Liver (tissue), 9 donors: ENCODE measurements around the gene SCUBE3. TPM values are rescaled to one million over a fixed set of nuclear protein-coding genes. Genes with fewer than 3 reads are reported as not detected.

Experiments
- DNase-seq: peaks from one replicate; pipeline ENCODE4 v3.0.0-alpha.2; 2017; ENCODE audit warnings: low spot score
- H3K27ac ChIP-seq, 2 donors: one replicate each; pipeline ENCODE4 v1.7.0; 2013; ENCODE audit warnings: inconsistent platforms in 2 of 2, low read length in 2 of 2, control low read depth in 1 of 2, low read depth in 1 of 2, mild to moderate bottlenecking in 1 of 2
- H3K27me3 ChIP-seq, 4 donors: one replicate each; pipeline versions ENCODE4 v1.6.1 to v1.7.0; 2013; ENCODE audit warnings: low read length in 3 of 4, inconsistent platforms in 1 of 4, mild to moderate bottlenecking in 1 of 4, moderate library complexity in 1 of 4; ENCODE audit not compliant: control insufficient read depth in 4 of 4, insufficient read depth in 4 of 4
- H3K36me3 ChIP-seq, 4 donors: one replicate each; pipeline versions ENCODE4 v1.6.1 to v1.7.0; 2013; ENCODE audit warnings: low read length in 3 of 4, mild to moderate bottlenecking in 3 of 4, low read depth in 1 of 4, moderate library complexity in 1 of 4; ENCODE audit not compliant: control insufficient read depth in 4 of 4, insufficient read depth in 3 of 4
- H3K4me1 ChIP-seq, 4 donors: one replicate each; pipeline versions ENCODE4 v1.6.1 to v1.7.0; 2013; ENCODE audit warnings: low read length in 3 of 4, mild to moderate bottlenecking in 3 of 4, moderate library complexity in 1 of 4; ENCODE audit not compliant: control insufficient read depth in 4 of 4, insufficient read depth in 4 of 4
- H3K4me3 ChIP-seq, 3 donors: one replicate each; pipeline versions ENCODE4 v1.6.1 to v1.7.0; 2013; ENCODE audit warnings: low read length in 3 of 3, control low read depth in 1 of 3, low read depth in 1 of 3, mild to moderate bottlenecking in 1 of 3
- H3K9ac ChIP-seq, 2 donors: one replicate each; pipeline ENCODE4 v1.7.0; 2013; ENCODE audit warnings: low read length in 2 of 2, mild to moderate bottlenecking in 2 of 2, moderate library complexity in 2 of 2, control low read depth in 1 of 2, low read depth in 1 of 2
- H3K9me3 ChIP-seq, 4 donors: one replicate each; pipeline versions ENCODE4 v1.6.1 to v1.7.0; 2013; ENCODE audit warnings: low read length in 3 of 4; ENCODE audit not compliant: control insufficient read depth in 4 of 4
- EGR1 ChIP-seq, 2 donors: IDR thresholded peaks; 2 replicates each; pipeline ENCODE4 v1.6.1; 2016 to 2018; ENCODE audit warnings: antibody characterized with exemption in 2 of 2, low read depth in 2 of 2
- FOXA1 ChIP-seq: IDR thresholded peaks from 2 replicates; pipeline ENCODE4 v1.6.1; 2016; ENCODE audit warnings: antibody characterized with exemption
- FOXA2 ChIP-seq: IDR thresholded peaks from 2 replicates; pipeline ENCODE4 v1.6.1; 2016; ENCODE audit warnings: antibody characterized with exemption
- GABPA ChIP-seq, 2 donors: IDR thresholded peaks in 1 of 2; conservative IDR thresholded peaks in 1 of 2; 2 replicates each; pipeline ENCODE4 v1.6.1; 2016; ENCODE audit warnings: antibody characterized with exemption in 2 of 2, mild to moderate bottlenecking in 1 of 2, moderate library complexity in 1 of 2
- HNF4A ChIP-seq, 2 donors: conservative IDR thresholded peaks; 2 replicates each; pipeline ENCODE4 v1.6.1; 2016; ENCODE audit warnings: antibody characterized with exemption in 2 of 2, mild to moderate bottlenecking in 2 of 2
- HNF4G ChIP-seq: IDR thresholded peaks from 2 replicates; pipeline ENCODE4 v1.6.1; 2016; ENCODE audit warnings: antibody characterized with exemption
- NR2F2 ChIP-seq: IDR thresholded peaks from 2 replicates; pipeline ENCODE4 v1.6.1; 2016; ENCODE audit warnings: antibody characterized with exemption
- SP1 ChIP-seq: IDR thresholded peaks from 2 replicates; pipeline ENCODE4 v1.6.1; 2018; ENCODE audit warnings: antibody characterized with exemption, mild to moderate bottlenecking
- YY1 ChIP-seq: IDR thresholded peaks from 2 replicates; pipeline ENCODE4 v1.6.1; 2016; ENCODE audit warnings: antibody characterized with exemption, mild to moderate bottlenecking
- WGBS: extraction: QIAGEN DNeasy Blood & Tissue Kit; methylation state at CpG from one replicate; pipeline ENCODE4 v1.1.7; 2013; 5-methylcytosine and 5-hydroxymethylcytosine counted together
- polyA plus RNA-seq, 2 donors: library from polyadenylated mRNA; stranded (reverse) in 1 of 2; unstranded in 1 of 2; fragments of 200-250 nt in 1 of 2; fragments of >200 nt in 1 of 2; fragmentation: Nextera tagmentation in 1 of 2; extraction: Ambion mirVana in 1 of 2; gene quantifications; one replicate each; pipeline versions ENCODE4 v1.2.1 to v1.2.3, GENCODE V29; 2013 to 2015
- total RNA-seq, 2 donors: library from RNA; depleted of rRNA; stranded (reverse); fragments of >200 nt; gene quantifications; one replicate each; pipeline ENCODE4 v1.2.3, GENCODE V29; 2014
- TF ChIP-seq, protein P1 (sequence below): fragments of 150-350 bp; IDR thresholded peaks from 2 replicates; pipeline ENCODE4 v1.5.1; 2017; ENCODE audit warnings: improper control_type of control experiment, low read depth, low read length; ENCODE audit not compliant: missing input control
- TF ChIP-seq, protein P2 (sequence below): IDR thresholded peaks from 2 replicates; pipeline ENCODE4 v1.6.1; 2016; ENCODE audit warnings: antibody characterized with exemption
- TF ChIP-seq, protein P3 (sequence below): IDR thresholded peaks from 2 replicates; pipeline ENCODE4 v1.6.1; 2016; ENCODE audit warnings: antibody characterized with exemption, mild to moderate bottlenecking
- TF ChIP-seq, protein P4 (sequence below): IDR thresholded peaks from 2 replicates; pipeline ENCODE4 v1.6.1; 2016; ENCODE audit warnings: antibody characterized with exemption
- donor health status: healthy.
- donor health status: healthy.
- donor health status: healthy.
- donor health status: healthy.
- donor health status: healthy.

Gene SCUBE3
- total and polyA plus RNA-seq, 4 donors = 0.03 to 0.09 (median 0.07) TPM

DNA sequence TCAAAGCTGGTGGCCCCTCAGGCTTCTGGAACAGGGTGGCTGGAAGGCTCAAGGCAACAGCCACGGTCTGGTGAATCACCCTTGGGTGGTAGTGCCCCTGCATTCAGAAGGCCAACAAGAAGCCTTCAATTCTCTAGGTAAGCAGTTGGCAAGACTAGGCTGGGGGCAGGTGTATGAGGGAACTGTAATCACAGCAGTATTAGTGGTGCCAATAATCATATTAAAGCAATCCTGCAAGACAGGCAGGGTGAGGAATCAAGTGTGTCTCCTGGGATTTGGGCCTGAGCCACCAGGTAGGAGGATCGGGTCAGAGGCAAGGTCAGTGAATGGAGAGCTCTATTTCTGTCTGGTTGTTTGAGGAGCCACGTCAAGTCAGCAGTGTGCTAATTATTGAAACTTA lies 24.9 kb upstream of the SCUBE3 start:
- Histone ChIP-seq H3K4me1 (peaks cover 0 to 4% (median 0%) of the 10 kb centered on the region in 4 donors), H3K4me3 (no peak overlapping the region), H3K36me3 (no peaks in the 10 kb centered on the region), H3K9ac (no peak overlapping the region), H3K27me3 (no peaks in the 10 kb centered on the region), H3K9me3 (no peaks in the 10 kb centered on the region), H3K27ac (no peak overlapping the region)
- no peak for DNase-seq
- WGBS = 93% methylated on average over 3 of the region's 3 CpGs
- TF ChIP-seq, protein P1, sequence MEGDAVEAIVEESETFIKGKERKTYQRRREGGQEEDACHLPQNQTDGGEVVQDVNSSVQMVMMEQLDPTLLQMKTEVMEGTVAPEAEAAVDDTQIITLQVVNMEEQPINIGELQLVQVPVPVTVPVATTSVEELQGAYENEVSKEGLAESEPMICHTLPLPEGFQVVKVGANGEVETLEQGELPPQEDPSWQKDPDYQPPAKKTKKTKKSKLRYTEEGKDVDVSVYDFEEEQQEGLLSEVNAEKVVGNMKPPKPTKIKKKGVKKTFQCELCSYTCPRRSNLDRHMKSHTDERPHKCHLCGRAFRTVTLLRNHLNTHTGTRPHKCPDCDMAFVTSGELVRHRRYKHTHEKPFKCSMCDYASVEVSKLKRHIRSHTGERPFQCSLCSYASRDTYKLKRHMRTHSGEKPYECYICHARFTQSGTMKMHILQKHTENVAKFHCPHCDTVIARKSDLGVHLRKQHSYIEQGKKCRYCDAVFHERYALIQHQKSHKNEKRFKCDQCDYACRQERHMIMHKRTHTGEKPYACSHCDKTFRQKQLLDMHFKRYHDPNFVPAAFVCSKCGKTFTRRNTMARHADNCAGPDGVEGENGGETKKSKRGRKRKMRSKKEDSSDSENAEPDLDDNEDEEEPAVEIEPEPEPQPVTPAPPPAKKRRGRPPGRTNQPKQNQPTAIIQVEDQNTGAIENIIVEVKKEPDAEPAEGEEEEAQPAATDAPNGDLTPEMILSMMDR = no peak
- no peak for TF ChIP-seq FOXA1
- no peak for TF ChIP-seq EGR1 (IDR thresholded peaks at IDR 0.05; ENCODE audit: low read depth in 2 of 2)
- TF ChIP-seq FOXA2 = no peak
- TF ChIP-seq, protein P2, sequence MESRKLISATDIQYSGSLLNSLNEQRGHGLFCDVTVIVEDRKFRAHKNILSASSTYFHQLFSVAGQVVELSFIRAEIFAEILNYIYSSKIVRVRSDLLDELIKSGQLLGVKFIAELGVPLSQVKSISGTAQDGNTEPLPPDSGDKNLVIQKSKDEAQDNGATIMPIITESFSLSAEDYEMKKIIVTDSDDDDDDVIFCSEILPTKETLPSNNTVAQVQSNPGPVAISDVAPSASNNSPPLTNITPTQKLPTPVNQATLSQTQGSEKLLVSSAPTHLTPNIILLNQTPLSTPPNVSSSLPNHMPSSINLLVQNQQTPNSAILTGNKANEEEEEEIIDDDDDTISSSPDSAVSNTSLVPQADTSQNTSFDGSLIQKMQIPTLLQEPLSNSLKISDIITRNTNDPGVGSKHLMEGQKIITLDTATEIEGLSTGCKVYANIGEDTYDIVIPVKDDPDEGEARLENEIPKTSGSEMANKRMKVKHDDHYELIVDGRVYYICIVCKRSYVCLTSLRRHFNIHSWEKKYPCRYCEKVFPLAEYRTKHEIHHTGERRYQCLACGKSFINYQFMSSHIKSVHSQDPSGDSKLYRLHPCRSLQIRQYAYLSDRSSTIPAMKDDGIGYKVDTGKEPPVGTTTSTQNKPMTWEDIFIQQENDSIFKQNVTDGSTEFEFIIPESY = no peak

DNA sequence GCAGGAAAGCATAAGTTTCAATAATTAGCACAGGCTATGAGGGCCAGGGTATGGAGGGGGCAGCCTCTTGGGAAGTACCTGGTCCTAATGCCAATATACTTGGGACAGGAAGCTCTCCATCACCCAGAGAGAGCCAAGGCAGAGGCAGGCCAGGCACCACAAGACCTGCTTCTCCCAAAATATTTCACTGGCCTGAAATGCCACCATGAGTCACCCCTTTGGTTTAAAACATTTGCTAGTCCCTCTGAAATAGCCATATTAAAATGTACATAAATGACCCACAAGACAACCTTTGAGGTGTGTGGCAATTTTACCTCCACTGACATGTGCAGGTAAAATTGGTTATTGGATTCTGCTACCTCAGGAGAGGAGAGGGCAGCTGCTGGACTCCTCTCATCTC lies 23.4 kb upstream of the SCUBE3 start:
- DNase-seq = no peak
- Histone ChIP-seq H3K9ac (no peak overlapping the region), H3K27me3 (no peaks in the 10 kb centered on the region), H3K9me3 (no peaks in the 10 kb centered on the region), H3K27ac (no peak overlapping the region), H3K4me1 (peaks cover 0 to 3% (median 0%) of the 10 kb centered on the region in 4 donors), H3K36me3 (no peaks in the 10 kb centered on the region), H3K4me3 (no peak overlapping the region)
- TF ChIP-seq GABPA (IDR thresholded peaks at IDR 0.05 in 1 of 2, conservative IDR thresholded peaks at IDR 0.05 in 1 of 2) (no peak), NR2F2 (no peak), FOXA1 (no peak), HNF4A (conservative IDR thresholded peaks at IDR 0.05) (no peak), YY1 (no peak), HNF4G (no peak), FOXA2 (no peak), SP1 (no peak)
- TF ChIP-seq, protein P2 = no peak
- TF ChIP-seq, protein P3, sequence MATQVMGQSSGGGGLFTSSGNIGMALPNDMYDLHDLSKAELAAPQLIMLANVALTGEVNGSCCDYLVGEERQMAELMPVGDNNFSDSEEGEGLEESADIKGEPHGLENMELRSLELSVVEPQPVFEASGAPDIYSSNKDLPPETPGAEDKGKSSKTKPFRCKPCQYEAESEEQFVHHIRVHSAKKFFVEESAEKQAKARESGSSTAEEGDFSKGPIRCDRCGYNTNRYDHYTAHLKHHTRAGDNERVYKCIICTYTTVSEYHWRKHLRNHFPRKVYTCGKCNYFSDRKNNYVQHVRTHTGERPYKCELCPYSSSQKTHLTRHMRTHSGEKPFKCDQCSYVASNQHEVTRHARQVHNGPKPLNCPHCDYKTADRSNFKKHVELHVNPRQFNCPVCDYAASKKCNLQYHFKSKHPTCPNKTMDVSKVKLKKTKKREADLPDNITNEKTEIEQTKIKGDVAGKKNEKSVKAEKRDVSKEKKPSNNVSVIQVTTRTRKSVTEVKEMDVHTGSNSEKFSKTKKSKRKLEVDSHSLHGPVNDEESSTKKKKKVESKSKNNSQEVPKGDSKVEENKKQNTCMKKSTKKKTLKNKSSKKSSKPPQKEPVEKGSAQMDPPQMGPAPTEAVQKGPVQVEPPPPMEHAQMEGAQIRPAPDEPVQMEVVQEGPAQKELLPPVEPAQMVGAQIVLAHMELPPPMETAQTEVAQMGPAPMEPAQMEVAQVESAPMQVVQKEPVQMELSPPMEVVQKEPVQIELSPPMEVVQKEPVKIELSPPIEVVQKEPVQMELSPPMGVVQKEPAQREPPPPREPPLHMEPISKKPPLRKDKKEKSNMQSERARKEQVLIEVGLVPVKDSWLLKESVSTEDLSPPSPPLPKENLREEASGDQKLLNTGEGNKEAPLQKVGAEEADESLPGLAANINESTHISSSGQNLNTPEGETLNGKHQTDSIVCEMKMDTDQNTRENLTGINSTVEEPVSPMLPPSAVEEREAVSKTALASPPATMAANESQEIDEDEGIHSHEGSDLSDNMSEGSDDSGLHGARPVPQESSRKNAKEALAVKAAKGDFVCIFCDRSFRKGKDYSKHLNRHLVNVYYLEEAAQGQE = no peak
- TF ChIP-seq, protein P4, sequence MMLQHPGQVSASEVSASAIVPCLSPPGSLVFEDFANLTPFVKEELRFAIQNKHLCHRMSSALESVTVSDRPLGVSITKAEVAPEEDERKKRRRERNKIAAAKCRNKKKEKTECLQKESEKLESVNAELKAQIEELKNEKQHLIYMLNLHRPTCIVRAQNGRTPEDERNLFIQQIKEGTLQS = no peak
- TF ChIP-seq, protein P1 = no peak
